Measurements from ENCODE around the gene FKTN.

GRCh38 chr9:105541838-105542237, 16.1 kb upstream of the FKTN start:
- TF ChIP-seq EZH2 (IDR thresholded peaks at IDR 0.05; ENCODE audit: borderline replicate concordance, low read length), result no peak
- TF ChIP-seq CTCF (IDR thresholded peaks at IDR 0.05; ENCODE audit: low read length), result no peak
